Testis (tissue), 5 donors: ENCODE measurements around the gene SENP2. TPM values are rescaled to one million over a fixed set of nuclear protein-coding genes. Genes with fewer than 3 reads are reported as not detected.
A peak's percentile ranks its signal among the peaks of the same experiment; 100 is the strongest.

Source experiments
- DNase-seq: peaks from one replicate; pipeline ENCODE4 v3.0.0-alpha.2; 2019
- H3K27ac ChIP-seq, 2 donors: fragments of 200-600 bp; sonication (generic); one replicate each; pipeline ENCODE4 v1.5.1; 2019
- H3K27me3 ChIP-seq: fragments of 200-600 bp; sonication (generic); one replicate; pipeline ENCODE4 v1.5.1; 2019
- H3K36me3 ChIP-seq: fragments of 200-600 bp; sonication (generic); one replicate; pipeline ENCODE4 v1.5.1; 2017; ENCODE audit warnings: low read depth; ENCODE audit errors: missing control alignments
- H3K4me1 ChIP-seq: fragments of 200-600 bp; sonication (generic); one replicate; pipeline ENCODE4 v1.5.1; 2019
- H3K4me3 ChIP-seq, 2 donors: fragments of 200-600 bp; sonication (generic); one replicate each; pipeline ENCODE4 v1.5.1; 2017 to 2019
- H3K9me3 ChIP-seq: fragments of 200-600 bp; sonication (generic); one replicate; pipeline ENCODE4 v1.5.1; 2017
- CTCF ChIP-seq, 3 experiments: fragments of 450-650 bp in 2 of 3; fragments of 200-600 bp in 1 of 3; sonication (generic) in 1 of 3; IDR thresholded peaks; one replicate each; pipeline ENCODE4 v1.5.1; 2016 to 2019; ENCODE audit warnings: antibody characterized with exemption in 3 of 3, mild to moderate bottlenecking in 2 of 3, moderate library complexity in 1 of 3
- POLR2A ChIP-seq: fragments of 450-650 bp; IDR thresholded peaks from one replicate; pipeline ENCODE4 v1.6.1; 2017; ENCODE audit warnings: antibody characterized with exemption, mild to moderate bottlenecking, moderate library complexity
- WGBS, 2 donors: methylation state at CpG; one replicate each; pipeline ENCODE4 v1.1.5; 2018; 5-methylcytosine and 5-hydroxymethylcytosine counted together
- intact Hi-C: fragments of 100-400 bp; cut with DNase I; formaldehyde crosslinking; loops from one replicate; pipeline ENCODE4 v1.15.1; 2023; ENCODE audit warnings: low total_unique reads
- long read RNA-seq, 2 donors: transcript quantifications; one replicate each; lab custom pipeline, GENCODE V29; 2026
- polyA plus RNA-seq: library from polyadenylated mRNA; stranded (reverse); fragments of 350-450 nt; fragmentation: Illumina TruSeq; extraction: RNeasy Lipid Tissue Mini Kit (QIAGEN cat#74804); gene quantifications from one replicate; pipeline ENCODE4 v1.2.3, GENCODE V29; 2014; ENCODE audit warnings: low read depth, low replicate concordance; ENCODE audit not compliant: insufficient read depth
- total RNA-seq, 2 donors: library from RNA; depleted of rRNA; stranded (reverse); fragments of >200 nt; gene quantifications; one replicate each; pipeline ENCODE4 v1.2.3, GENCODE V29; 2016

SENP2 gene
- total RNA-seq (10 to 100 TPM; 56.7 to 88.1 TPM), polyA plus RNA-seq (146 TPM)
- long read RNA-seq, donor 1, full-length matches to known transcripts, result 2 of 2 reads
- long read RNA-seq, donor 1, partial matches to known transcripts, result 0 of 2 reads
- long read RNA-seq, donor 1, other reads (novel, unspliced or antisense), result 0 of 2 reads
- long read RNA-seq, donor 2, full-length matches to known transcripts, result 1 of 21 reads
- long read RNA-seq, donor 2, partial matches to known transcripts, result 20 of 21 reads
- long read RNA-seq, donor 2, other reads (novel, unspliced or antisense), result 0 of 21 reads

GRCh38 chr3:185585859-185586685 lies at the start of gene SENP2:
SENP2 (plus strand) TSS chr3:185586295; CDS start chr3:185586414, 119 bp downstream.
- no peaks in the 10 kb centered on the region for H3K27me3 ChIP-seq
- intact Hi-C loops, result no loop called here
- WGBS, 2 donors, result 1% methylated on average over 10 to 56 of the region's 64 CpGs
- DNase-seq, result peak; percentile 99
- TF ChIP-seq POLR2A, result peak; percentile 46
- no peak for TF ChIP-seq CTCF (IDR thresholded peaks at IDR 0.05)
- H3K9me3 ChIP-seq, result no peaks in the 10 kb centered on the region
- peak within 1 kb of the TSS; percentile 90 to 97 for H3K27ac ChIP-seq
- H3K36me3 ChIP-seq, result no peaks in the 10 kb centered on the region
- peaks cover 5% of the 10 kb centered on the region for H3K4me1 ChIP-seq
- H3K4me3 ChIP-seq, result peak within 1 kb of the TSS; percentile 85 to 100

- no peak for DNase-seq
- no peaks in the 10 kb centered on the region for H3K9me3 ChIP-seq
- TF ChIP-seq POLR2A, result no peak
- TF ChIP-seq CTCF (IDR thresholded peaks at IDR 0.05), result no peak
- H3K27me3 ChIP-seq, result no peaks in the 10 kb centered on the region
- H3K4me3 ChIP-seq, result no peak overlapping the region
- WGBS, 2 donors, result 61 to 67% methylated on average over 9 of the region's 9 CpGs
- H3K27ac ChIP-seq, result no peak overlapping the region
- intact Hi-C loops, result no loop called here
- peaks cover 5% of the 10 kb centered on the region for H3K4me1 ChIP-seq
- no peaks in the 10 kb centered on the region for H3K36me3 ChIP-seq
Measured at GRCh38 chr3:185537369-185537970, 48.6 kb upstream of the SENP2 start.

- no peak overlapping the region for H3K27ac ChIP-seq
- peaks cover 1% of the 10 kb centered on the region for H3K4me1 ChIP-seq
- H3K36me3 ChIP-seq, result no peaks in the 10 kb centered on the region
- TF ChIP-seq CTCF (IDR thresholded peaks at IDR 0.05) (no peak), POLR2A (no peak)
- no peaks in the 10 kb centered on the region for H3K9me3 ChIP-seq
- H3K4me3 ChIP-seq, result no peak overlapping the region
- intact Hi-C loops, result no loop called here
- WGBS, 2 donors, result 74 to 75% methylated on average over 2 of the region's 2 CpGs
- no peak for DNase-seq
- H3K27me3 ChIP-seq, result no peaks in the 10 kb centered on the region
Measured at GRCh38 chr3:185539934-185540333, 46.2 kb upstream of the SENP2 start.

GRCh38 chr3:185540695-185541094 lies 45.4 kb upstream of the SENP2 start:
- H3K36me3 ChIP-seq, result no peaks in the 10 kb centered on the region
- H3K27ac ChIP-seq, result no peak overlapping the region
- TF ChIP-seq POLR2A (no peak), CTCF (IDR thresholded peaks at IDR 0.05) (no peak)
- DNase-seq, result no peak
- peaks cover 3% of the 10 kb centered on the region for H3K4me1 ChIP-seq
- no peak overlapping the region for H3K4me3 ChIP-seq
- no peaks in the 10 kb centered on the region for H3K9me3 ChIP-seq
- 89 to 93% methylated on average over 7 of the region's 7 CpGs for WGBS, 2 donors
- intact Hi-C loops, result no loop called here
- no peaks in the 10 kb centered on the region for H3K27me3 ChIP-seq
